Peyer's patch (tissue), 4 donors: Measurements from ENCODE around the gene FMN1. TPM values are rescaled to one million over a fixed set of nuclear protein-coding genes. Genes with fewer than 3 reads are reported as not detected.

ENCODE experiments used
- DNase-seq, 3 donors: peaks; one replicate each; pipeline ENCODE4 v3.0.0-alpha.2; 2017 to 2019
- H3K27ac ChIP-seq, 4 donors: fragments of 200-600 bp; sonication (generic); one replicate each; pipeline ENCODE4 v1.5.1; 2016 to 2019
- H3K27me3 ChIP-seq, 2 donors: fragments of 200-600 bp; sonication (generic); one replicate each; pipeline ENCODE4 v1.5.1; 2019
- H3K36me3 ChIP-seq, 3 donors: fragments of 200-600 bp; sonication (generic); one replicate each; pipeline ENCODE4 v1.5.1; 2016 to 2019
- H3K4me1 ChIP-seq, 4 donors: fragments of 200-600 bp; sonication (generic); one replicate each; pipeline ENCODE4 v1.5.1; 2016 to 2019
- H3K4me3 ChIP-seq, 4 donors: fragments of 200-600 bp; sonication (generic); 1 replicate in 3 of 4; 2 replicates in 1 of 4; pipeline ENCODE4 v1.5.1; 2016 to 2019; ENCODE audit warnings: mild to moderate bottlenecking in 1 of 4
- H3K9me3 ChIP-seq, 4 donors: fragments of 200-600 bp; sonication (generic); one replicate each; pipeline ENCODE4 v1.5.1; 2016 to 2019; ENCODE audit warnings: mild to moderate bottlenecking in 1 of 4
- POLR2A ChIP-seq, 2 donors: fragments of 450-650 bp; IDR thresholded peaks; one replicate each; pipeline ENCODE4 v1.5.1; 2017; ENCODE audit warnings: antibody characterized with exemption in 2 of 2, mild to moderate bottlenecking in 2 of 2, moderate library complexity in 2 of 2
- total RNA-seq, 4 donors: library from RNA; depleted of rRNA; stranded (reverse); fragments of >200 nt; gene quantifications; one replicate each; pipeline ENCODE4 v1.1.0, GENCODE V29; 2016
- TF ChIP-seq, protein P1 (sequence below), 6 experiments: fragments of 450-650 bp in 4 of 6; fragments of 200-600 bp in 2 of 6; sonication (generic) in 1 of 6; IDR thresholded peaks; one replicate each; pipeline ENCODE4 v1.5.1; 2017 to 2019; ENCODE audit warnings: antibody characterized with exemption in 6 of 6, mild to moderate bottlenecking in 3 of 6, moderate library complexity in 1 of 6

Gene FMN1
- total RNA-seq, 4 donors from 2014 or later, result 15.4 to 57.8 (median 29.1) TPM

DNA sequence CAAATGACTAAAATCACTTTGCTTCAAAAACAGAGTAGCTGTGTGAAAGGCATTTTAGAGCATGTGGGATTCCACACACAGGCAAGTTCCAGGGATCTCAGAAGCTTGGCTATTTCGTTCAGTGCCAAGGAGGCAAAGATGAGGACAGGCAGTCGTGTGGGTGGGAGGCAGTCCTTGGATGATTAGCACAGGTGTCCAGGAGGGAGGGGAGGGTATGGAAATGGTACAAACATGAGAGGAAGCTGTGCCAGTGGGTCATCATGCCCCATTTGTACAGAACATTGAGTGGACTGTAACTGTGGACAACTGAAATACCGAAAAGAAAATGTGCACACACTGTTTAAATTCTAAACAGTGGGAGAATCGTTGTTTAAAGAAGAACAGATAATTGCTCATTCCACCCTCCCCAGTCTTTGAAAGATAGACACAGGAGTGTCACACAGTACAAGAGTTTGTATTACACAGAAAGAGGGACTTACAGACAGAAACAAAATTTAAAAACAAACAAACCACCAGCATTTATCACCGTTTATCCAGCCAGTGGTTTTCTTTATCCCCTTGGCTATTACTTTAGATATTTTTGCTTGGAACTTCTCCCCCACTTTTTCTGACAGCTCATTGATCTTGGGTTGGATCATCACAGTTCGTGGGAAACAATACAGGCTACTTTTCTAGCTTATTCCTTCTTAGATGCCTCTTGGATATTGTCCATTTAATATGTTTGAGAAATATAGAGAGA, 353.8 kb downstream of the FMN1 start:
- H3K27me3 ChIP-seq, result no peaks in the 10 kb centered on the region
- H3K4me3 ChIP-seq, result no peak overlapping the region
- TF ChIP-seq, protein P1, sequence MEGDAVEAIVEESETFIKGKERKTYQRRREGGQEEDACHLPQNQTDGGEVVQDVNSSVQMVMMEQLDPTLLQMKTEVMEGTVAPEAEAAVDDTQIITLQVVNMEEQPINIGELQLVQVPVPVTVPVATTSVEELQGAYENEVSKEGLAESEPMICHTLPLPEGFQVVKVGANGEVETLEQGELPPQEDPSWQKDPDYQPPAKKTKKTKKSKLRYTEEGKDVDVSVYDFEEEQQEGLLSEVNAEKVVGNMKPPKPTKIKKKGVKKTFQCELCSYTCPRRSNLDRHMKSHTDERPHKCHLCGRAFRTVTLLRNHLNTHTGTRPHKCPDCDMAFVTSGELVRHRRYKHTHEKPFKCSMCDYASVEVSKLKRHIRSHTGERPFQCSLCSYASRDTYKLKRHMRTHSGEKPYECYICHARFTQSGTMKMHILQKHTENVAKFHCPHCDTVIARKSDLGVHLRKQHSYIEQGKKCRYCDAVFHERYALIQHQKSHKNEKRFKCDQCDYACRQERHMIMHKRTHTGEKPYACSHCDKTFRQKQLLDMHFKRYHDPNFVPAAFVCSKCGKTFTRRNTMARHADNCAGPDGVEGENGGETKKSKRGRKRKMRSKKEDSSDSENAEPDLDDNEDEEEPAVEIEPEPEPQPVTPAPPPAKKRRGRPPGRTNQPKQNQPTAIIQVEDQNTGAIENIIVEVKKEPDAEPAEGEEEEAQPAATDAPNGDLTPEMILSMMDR (IDR thresholded peaks at IDR 0.05), result no peak
- no peak for TF ChIP-seq POLR2A (IDR thresholded peaks at IDR 0.05)
- no peak for DNase-seq
- H3K36me3 ChIP-seq, result no peaks in the 10 kb centered on the region
- no peaks in the 10 kb centered on the region for H3K4me1 ChIP-seq
- H3K27ac ChIP-seq, result peak overlapping the region in 1 of 4 donors; percentile 11
- H3K9me3 ChIP-seq, result no peaks in the 10 kb centered on the region

DNA sequence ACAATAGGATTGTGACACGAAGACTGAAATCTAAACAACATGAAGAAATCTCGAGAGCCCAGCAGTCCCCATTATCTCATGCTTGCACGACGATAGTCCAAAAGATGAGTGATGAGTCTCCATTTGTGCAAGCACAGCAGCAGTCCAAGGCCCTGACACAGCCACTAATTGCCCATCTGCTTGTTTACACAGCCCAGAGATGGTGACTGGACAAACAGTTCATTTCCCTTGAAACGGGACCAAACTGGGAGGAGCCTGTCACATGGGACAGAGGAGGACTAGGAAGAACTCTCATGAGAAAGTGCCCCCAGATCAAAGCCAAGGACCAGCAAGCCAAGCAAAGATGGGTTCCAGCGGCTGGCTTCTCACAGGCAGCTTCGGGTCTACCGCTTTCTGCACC, 355.7 kb downstream of the FMN1 start:
- no peak overlapping the region for H3K27ac ChIP-seq
- no peaks in the 10 kb centered on the region for H3K36me3 ChIP-seq
- TF ChIP-seq, protein P1 (IDR thresholded peaks at IDR 0.05), result no peak
- TF ChIP-seq POLR2A (IDR thresholded peaks at IDR 0.05), result no peak
- no peaks in the 10 kb centered on the region for H3K9me3 ChIP-seq
- no peaks in the 10 kb centered on the region for H3K27me3 ChIP-seq
- no peak overlapping the region for H3K4me3 ChIP-seq
- no peaks in the 10 kb centered on the region for H3K4me1 ChIP-seq
- peak in 1 of 3 donors; percentile 63 for DNase-seq

DNA sequence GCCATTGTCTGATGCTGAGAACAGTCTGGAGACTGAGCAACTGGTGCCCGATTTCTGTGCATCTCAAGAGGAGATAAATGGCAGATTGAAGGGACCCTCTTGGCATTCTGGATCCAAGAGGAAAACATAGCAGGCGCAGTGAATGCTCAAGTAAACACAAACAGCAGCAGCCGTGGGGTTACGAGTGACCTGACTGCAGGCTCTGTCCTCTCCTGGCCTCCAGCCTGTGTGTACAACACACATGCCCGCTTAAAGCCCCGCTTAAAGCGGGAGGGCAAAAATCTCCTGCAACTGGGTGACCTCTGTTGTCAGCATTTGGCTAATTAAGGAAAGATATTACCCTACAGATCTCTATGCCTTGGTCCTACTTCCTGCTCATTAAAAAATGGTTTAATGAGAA, 356.2 kb downstream of the FMN1 start:
- no peak overlapping the region for H3K4me3 ChIP-seq
- H3K4me1 ChIP-seq, result no peaks in the 10 kb centered on the region
- H3K27me3 ChIP-seq, result no peaks in the 10 kb centered on the region
- TF ChIP-seq, protein P1 (IDR thresholded peaks at IDR 0.05), result no peak
- TF ChIP-seq POLR2A (IDR thresholded peaks at IDR 0.05), result no peak
- H3K9me3 ChIP-seq, result no peaks in the 10 kb centered on the region
- DNase-seq, result no peak
- H3K36me3 ChIP-seq, result no peaks in the 10 kb centered on the region
- no peak overlapping the region for H3K27ac ChIP-seq

DNA sequence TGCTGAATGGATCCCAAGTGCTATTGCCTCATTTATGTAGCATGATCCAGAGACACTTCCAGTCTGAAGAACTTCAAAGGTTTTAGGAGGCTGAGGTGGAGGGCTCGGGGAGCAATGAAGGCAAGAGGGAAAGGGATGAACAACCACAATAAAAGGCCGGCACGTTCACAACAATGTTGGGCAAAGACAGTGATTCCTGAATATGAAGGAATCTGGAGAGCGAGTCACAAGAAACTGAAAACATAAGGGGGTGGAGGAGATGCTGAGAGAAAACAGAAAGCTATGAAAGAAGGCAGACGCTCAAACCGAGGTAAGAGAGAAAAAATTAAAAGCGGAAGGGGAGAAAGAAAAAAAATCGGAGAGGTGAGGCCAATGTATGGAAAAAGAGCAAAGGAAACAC, 356.6 kb downstream of the FMN1 start:
- H3K4me3 ChIP-seq, result no peak overlapping the region
- H3K9me3 ChIP-seq, result no peaks in the 10 kb centered on the region
- H3K4me1 ChIP-seq, result no peaks in the 10 kb centered on the region
- no peak for TF ChIP-seq POLR2A (IDR thresholded peaks at IDR 0.05)
- TF ChIP-seq, protein P1 (IDR thresholded peaks at IDR 0.05), result no peak
- H3K27me3 ChIP-seq, result no peaks in the 10 kb centered on the region
- H3K36me3 ChIP-seq, result no peaks in the 10 kb centered on the region
- H3K27ac ChIP-seq, result no peak overlapping the region
- DNase-seq, result no peak

DNA sequence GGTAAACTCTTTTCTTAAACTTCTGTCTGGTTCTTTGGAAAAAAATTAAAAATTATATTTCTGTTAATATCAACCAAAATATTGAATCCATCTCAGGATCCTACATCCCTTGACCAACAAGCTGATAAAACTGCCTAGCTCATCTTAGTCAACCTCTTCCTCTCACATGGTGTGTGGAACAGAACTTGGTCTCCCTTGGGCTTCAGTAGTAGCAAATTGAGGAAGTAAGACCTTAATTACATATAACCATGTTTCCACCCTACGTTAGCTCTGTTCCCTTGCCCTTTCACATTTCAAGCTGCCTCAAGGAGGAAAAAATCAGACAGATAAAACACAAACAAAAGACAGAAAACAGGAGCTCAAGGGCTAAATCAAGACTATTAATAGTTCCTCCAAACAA, 360.4 kb downstream of the FMN1 start:
- H3K9me3 ChIP-seq, result no peaks in the 10 kb centered on the region

More for the DNA sequence above, 360.4 kb downstream of the FMN1 start:
- DNase-seq, result no peak
- H3K4me3 ChIP-seq, result no peak overlapping the region
- no peaks in the 10 kb centered on the region for H3K4me1 ChIP-seq
- TF ChIP-seq, protein P1 (IDR thresholded peaks at IDR 0.05), result no peak
- TF ChIP-seq POLR2A (IDR thresholded peaks at IDR 0.05), result no peak
- no peaks in the 10 kb centered on the region for H3K27me3 ChIP-seq
- no peak overlapping the region for H3K27ac ChIP-seq
- no peaks in the 10 kb centered on the region for H3K36me3 ChIP-seq
